ENCODE measurements around the gene WNT11. TPM values are rescaled to one million over a fixed set of nuclear protein-coding genes. Genes with fewer than 3 reads are reported as not detected.

WNT11 gene
- total RNA-seq, 3 donors from 2014 or later (not counting 1 experiment from before 2014, with no cell fraction given): 0.47 to 1.3 (median 0.80) TPM

DNA sequence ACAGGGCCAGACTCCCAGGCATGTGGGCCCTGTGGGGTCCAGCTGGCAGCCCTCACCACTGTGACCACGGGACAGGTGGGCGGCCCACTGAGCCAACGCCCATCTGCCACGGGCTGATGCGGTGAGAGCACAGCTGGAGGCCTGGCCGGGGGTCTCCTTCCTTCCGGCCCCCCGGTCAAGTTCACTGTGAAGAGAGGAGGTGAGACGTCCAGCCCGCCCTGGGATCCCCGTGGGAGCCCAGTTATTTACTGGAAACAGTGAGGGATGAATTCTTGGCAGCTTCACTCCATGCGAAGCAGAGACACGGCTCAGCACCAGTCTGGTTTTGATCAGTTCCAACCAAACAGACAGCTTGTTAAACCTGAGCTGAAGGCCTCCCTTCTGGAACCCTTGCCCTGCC lies 38.7 kb downstream of the WNT11 start:
- Mint-ChIP-seq H3K9me3 (no peaks in the 10 kb centered on the region), H3K36me3 (no peaks in the 10 kb centered on the region), H3K4me1 (peaks cover 0 to 6% of the 10 kb centered on the region in 2 donors), H3K4me3 (no peak overlapping the region), H3K27ac (no peak overlapping the region), H3K27me3 (ENCODE audit: low read depth in 2 of 2) (no peaks in the 10 kb centered on the region)
- 81% methylated on average over 13 of the region's 13 CpGs for WGBS (ENCODE audit: insufficient coverage)
- H3K36me3 ChIP-seq (ENCODE audit: control insufficient read depth, insufficient read depth, low read length): no peaks in the 10 kb centered on the region
- H3K4me3 ChIP-seq (ENCODE audit: low read length): no peak overlapping the region
- peaks cover 14% of the 10 kb centered on the region for H3K4me1 ChIP-seq (ENCODE audit: control insufficient read depth, insufficient read depth, low read length)
- intact Hi-C loops (cut with micrococcal nuclease): no loop called here
- DNase-seq (no peak), ATAC-seq (no peak)
- H3K9me3 ChIP-seq (ENCODE audit: control insufficient read depth, insufficient read depth, low read length): no peaks in the 10 kb centered on the region
- TF ChIP-seq, protein P1, sequence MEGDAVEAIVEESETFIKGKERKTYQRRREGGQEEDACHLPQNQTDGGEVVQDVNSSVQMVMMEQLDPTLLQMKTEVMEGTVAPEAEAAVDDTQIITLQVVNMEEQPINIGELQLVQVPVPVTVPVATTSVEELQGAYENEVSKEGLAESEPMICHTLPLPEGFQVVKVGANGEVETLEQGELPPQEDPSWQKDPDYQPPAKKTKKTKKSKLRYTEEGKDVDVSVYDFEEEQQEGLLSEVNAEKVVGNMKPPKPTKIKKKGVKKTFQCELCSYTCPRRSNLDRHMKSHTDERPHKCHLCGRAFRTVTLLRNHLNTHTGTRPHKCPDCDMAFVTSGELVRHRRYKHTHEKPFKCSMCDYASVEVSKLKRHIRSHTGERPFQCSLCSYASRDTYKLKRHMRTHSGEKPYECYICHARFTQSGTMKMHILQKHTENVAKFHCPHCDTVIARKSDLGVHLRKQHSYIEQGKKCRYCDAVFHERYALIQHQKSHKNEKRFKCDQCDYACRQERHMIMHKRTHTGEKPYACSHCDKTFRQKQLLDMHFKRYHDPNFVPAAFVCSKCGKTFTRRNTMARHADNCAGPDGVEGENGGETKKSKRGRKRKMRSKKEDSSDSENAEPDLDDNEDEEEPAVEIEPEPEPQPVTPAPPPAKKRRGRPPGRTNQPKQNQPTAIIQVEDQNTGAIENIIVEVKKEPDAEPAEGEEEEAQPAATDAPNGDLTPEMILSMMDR (IDR thresholded peaks at IDR 0.05): no peak
- H3K27me3 ChIP-seq (ENCODE audit: control insufficient read depth, insufficient read depth, low read length): no peaks in the 10 kb centered on the region
- H3K27ac ChIP-seq (ENCODE audit: low read length): no peak overlapping the region

DNA sequence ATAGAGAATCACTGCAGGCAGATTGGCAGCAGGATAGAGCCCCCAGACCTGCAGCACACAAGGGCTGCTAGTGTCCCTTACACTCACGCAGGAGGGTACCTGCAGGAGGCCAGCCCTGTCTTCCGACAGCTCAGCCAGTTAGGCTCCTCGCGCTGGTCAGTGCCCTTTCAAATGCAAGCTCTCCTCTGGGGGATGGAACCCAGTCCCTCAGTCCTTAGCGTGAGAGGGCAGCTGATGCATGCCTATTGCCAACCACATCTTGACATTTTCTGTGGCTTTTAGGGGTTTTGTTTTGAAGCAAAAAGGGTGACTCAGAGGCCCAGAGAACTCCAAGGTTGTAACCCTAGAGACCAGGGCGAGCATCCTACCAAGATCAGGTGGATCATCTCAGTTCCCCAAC lies 40.0 kb downstream of the WNT11 start:
- no peaks in the 10 kb centered on the region for H3K9me3 Mint-ChIP-seq
- no peaks in the 10 kb centered on the region for H3K36me3 ChIP-seq (ENCODE audit: control insufficient read depth, insufficient read depth, low read length)
- H3K27ac ChIP-seq (ENCODE audit: low read length): no peak overlapping the region
- no peak overlapping the region for H3K4me3 Mint-ChIP-seq
- H3K27ac Mint-ChIP-seq: no peak overlapping the region
- H3K4me1 ChIP-seq (ENCODE audit: control insufficient read depth, insufficient read depth, low read length): peaks cover 26% of the 10 kb centered on the region
- no peak overlapping the region for H3K4me3 ChIP-seq (ENCODE audit: low read length)
- peaks cover 4 to 19% of the 10 kb centered on the region in 2 donors for H3K4me1 Mint-ChIP-seq
- no peaks in the 10 kb centered on the region for H3K9me3 ChIP-seq (ENCODE audit: control insufficient read depth, insufficient read depth, low read length)
- H3K27me3 Mint-ChIP-seq (ENCODE audit: low read depth in 2 of 2): no peaks in the 10 kb centered on the region
- WGBS (ENCODE audit: insufficient coverage): 73% methylated on average over 6 of the region's 6 CpGs
- ATAC-seq (no peak), DNase-seq (no peak)
- TF ChIP-seq, protein P1 (IDR thresholded peaks at IDR 0.05): no peak
- intact Hi-C loops (cut with micrococcal nuclease): no loop called here
- no peaks in the 10 kb centered on the region for H3K36me3 Mint-ChIP-seq
- H3K27me3 ChIP-seq (ENCODE audit: control insufficient read depth, insufficient read depth, low read length): no peaks in the 10 kb centered on the region

DNA sequence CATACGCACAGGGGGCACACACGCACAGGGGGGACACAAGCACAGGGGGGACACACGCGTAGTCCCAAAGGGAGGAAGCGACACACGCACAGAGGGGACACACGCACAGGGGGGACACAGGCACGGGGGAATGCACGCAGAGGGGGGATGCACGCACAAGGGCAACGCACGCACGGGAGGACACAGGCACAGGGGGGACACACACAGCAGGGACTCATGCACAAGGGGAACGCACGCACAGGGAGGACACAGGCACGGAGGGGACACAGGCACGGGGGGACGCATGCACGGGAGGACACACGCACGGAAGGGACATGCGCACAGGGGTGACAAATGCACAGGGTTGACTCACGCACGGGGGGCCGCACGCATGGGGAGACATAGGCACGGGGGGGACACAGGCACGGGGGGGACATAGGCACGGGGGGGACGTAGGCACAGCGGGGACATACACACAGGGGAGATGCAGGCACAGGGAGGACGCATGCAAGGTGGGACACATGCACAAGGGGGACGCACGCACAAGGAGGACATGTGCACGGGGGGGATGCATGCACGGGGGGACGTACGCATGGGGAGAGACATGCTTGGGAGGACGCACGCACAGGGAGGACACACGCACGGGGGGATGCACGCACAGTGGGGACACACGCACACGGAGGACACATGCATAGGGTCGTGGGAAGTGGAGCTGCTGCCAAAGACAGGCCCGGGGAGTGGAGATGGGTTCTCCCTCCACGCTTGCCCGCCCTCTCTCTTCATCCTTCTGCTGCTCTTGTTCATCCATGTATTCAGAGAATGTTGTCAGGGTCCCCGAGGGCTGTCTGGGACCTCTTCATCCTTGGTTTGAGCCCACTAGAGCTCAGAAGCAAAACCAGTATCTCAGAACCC lies 41.2 kb downstream of the WNT11 start:
- H3K4me3 ChIP-seq (ENCODE audit: low read length): no peak overlapping the region
- Mint-ChIP-seq H3K27me3 (ENCODE audit: low read depth in 2 of 2) (no peaks in the 10 kb centered on the region), H3K9me3 (no peaks in the 10 kb centered on the region), H3K4me1 (peaks cover 4 to 28% of the 10 kb centered on the region in 2 donors), H3K27ac (no peak overlapping the region), H3K4me3 (no peak overlapping the region), H3K36me3 (no peaks in the 10 kb centered on the region)
- no peak for ATAC-seq
- H3K27me3 ChIP-seq (ENCODE audit: control insufficient read depth, insufficient read depth, low read length): no peaks in the 10 kb centered on the region
- H3K4me1 ChIP-seq (ENCODE audit: control insufficient read depth, insufficient read depth, low read length): peaks cover 38% of the 10 kb centered on the region
- H3K27ac ChIP-seq (ENCODE audit: low read length): no peak overlapping the region
- intact Hi-C loops (cut with micrococcal nuclease): no loop called here
- H3K9me3 ChIP-seq (ENCODE audit: control insufficient read depth, insufficient read depth, low read length): no peaks in the 10 kb centered on the region
- no peak for DNase-seq
- no peaks in the 10 kb centered on the region for H3K36me3 ChIP-seq (ENCODE audit: control insufficient read depth, insufficient read depth, low read length)
- TF ChIP-seq, protein P1 (IDR thresholded peaks at IDR 0.05): no peak
- 92% methylated on average over 50 of the region's 50 CpGs for WGBS (ENCODE audit: insufficient coverage)

All from natural killer cell (primary cell).